ENCODE results near the gene MOAP1.
A peak's percentile ranks its signal among the peaks of the same experiment; 100 is the strongest.
"Not testable (repeated sequence)": the region's sequence is repeated elsewhere in the genome, so short reads cannot be mapped to it uniquely, and the experiment has no call there.

The MOAP1 gene

DNA sequence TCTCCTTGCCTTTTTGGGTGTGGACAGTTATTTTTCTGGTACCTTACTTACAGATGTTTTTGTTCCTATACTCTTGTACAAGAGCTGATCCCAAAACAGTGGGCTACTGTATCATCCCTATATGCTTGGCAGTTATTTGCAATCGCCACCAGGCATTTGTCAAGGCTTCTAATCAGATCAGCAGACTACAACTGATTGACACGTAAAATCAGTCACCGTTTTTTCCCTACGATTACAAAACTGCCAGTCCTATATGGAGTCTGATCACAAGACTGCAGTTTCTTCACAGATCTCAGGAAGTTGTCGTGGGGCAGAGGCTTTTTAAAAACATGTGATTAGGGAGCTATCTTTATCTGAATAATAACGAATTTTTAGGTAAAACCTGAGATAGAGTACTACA is 1.8 kb upstream of the MOAP1 start:
- H3K4me1 ChIP-seq (ENCODE audit: insufficient read depth, poor library complexity, severe bottlenecking) = peaks cover 17% of the 10 kb centered on the region
- H3K9me3 ChIP-seq (ENCODE audit: severe bottlenecking) = no peaks in the 10 kb centered on the region
- DNase-seq (ENCODE audit: low spot score) = no peak
- no peak for ATAC-seq (ENCODE audit: low read depth)
- H3K4me3 ChIP-seq (ENCODE audit: severe bottlenecking) = no peak overlapping the region
- H3K27ac ChIP-seq (ENCODE audit: poor library complexity, severe bottlenecking) = peak overlapping the region; percentile 83
- H3K36me3 ChIP-seq (ENCODE audit: low read depth) = peaks cover 52% of the 10 kb centered on the region
- no peaks in the 10 kb centered on the region for H3K27me3 ChIP-seq (ENCODE audit: insufficient read depth, poor library complexity, severe bottlenecking)
- TF ChIP-seq, protein P1, sequence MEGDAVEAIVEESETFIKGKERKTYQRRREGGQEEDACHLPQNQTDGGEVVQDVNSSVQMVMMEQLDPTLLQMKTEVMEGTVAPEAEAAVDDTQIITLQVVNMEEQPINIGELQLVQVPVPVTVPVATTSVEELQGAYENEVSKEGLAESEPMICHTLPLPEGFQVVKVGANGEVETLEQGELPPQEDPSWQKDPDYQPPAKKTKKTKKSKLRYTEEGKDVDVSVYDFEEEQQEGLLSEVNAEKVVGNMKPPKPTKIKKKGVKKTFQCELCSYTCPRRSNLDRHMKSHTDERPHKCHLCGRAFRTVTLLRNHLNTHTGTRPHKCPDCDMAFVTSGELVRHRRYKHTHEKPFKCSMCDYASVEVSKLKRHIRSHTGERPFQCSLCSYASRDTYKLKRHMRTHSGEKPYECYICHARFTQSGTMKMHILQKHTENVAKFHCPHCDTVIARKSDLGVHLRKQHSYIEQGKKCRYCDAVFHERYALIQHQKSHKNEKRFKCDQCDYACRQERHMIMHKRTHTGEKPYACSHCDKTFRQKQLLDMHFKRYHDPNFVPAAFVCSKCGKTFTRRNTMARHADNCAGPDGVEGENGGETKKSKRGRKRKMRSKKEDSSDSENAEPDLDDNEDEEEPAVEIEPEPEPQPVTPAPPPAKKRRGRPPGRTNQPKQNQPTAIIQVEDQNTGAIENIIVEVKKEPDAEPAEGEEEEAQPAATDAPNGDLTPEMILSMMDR (IDR thresholded peaks at IDR 0.05; ENCODE audit: poor library complexity, severe bottlenecking) = no peak

DNA sequence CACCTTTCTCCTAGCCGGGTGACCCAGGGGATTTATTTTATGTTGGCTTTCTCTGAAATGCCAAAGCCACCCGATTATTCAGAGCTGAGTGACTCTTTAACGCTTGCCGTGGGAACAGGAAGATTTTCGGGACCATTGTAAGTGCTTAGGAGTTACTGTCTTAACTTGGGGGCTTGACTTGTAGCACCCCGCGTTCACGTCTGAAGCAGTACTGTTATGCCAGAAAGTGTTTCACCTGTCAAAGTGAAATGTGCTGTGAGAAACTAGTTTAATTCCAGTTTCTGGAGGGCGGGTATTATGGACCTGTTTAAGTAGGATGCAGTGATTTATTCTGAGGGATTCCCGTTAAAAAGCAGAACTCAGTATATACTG is 638 bp upstream of the MOAP1 start:
- ATAC-seq (ENCODE audit: low read depth) (no peak; the same call in 2 of the 3 replicates), DNase-seq (ENCODE audit: low spot score) (no peak)
- Histone ChIP-seq H3K4me3 (ENCODE audit: severe bottlenecking) (peak overlapping the region; percentile 75), H3K27ac (ENCODE audit: poor library complexity, severe bottlenecking) (peak overlapping the region; percentile 83), H3K4me1 (ENCODE audit: insufficient read depth, poor library complexity, severe bottlenecking) (peaks cover 17% of the 10 kb centered on the region), H3K36me3 (ENCODE audit: low read depth) (peaks cover 52% of the 10 kb centered on the region), H3K27me3 (ENCODE audit: insufficient read depth, poor library complexity, severe bottlenecking) (no peaks in the 10 kb centered on the region), H3K9me3 (ENCODE audit: severe bottlenecking) (no peaks in the 10 kb centered on the region)
- TF ChIP-seq, protein P1 (IDR thresholded peaks at IDR 0.05; ENCODE audit: poor library complexity, severe bottlenecking) = no peak

DNA sequence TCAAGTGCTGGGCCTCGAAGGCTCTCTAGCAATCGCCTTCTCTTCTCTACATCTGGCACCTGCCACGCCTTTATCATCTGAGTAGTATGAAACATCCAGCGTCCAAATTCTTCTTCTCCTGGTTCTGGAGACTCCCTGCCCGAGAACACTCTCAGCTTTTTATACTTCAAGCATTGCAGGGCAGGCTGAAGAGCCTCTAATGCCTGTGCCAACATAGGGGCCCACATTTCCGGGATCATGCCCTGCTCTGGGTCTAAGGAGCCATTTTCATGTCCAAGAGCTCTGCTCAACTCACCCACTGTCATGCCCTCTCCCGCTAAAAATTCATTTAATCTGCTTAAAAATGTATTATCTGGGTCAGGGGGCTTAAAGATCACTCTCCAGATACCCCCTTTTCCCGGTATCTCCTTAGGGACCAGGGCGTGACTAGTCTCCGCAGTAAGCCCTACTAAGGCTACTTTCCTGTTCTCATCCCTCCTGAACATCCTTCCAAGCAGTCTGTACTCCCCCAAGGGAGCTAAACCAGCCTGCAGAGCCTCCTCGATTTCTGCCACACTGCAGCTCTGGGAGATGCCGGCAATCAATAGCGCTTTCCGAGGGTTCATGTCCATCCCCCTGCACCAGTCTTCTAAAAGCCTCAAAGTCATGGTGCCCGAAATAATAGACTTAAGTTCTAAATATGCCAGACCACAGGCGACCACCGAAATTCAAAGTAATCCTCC is 940 bp downstream of the MOAP1 start:
- TF ChIP-seq, protein P1 (IDR thresholded peaks at IDR 0.05; ENCODE audit: poor library complexity, severe bottlenecking) = no peak
- Histone ChIP-seq H3K36me3 (ENCODE audit: low read depth) (peaks cover 47% of the 10 kb centered on the region), H3K9me3 (ENCODE audit: severe bottlenecking) (no peaks in the 10 kb centered on the region), H3K4me3 (ENCODE audit: severe bottlenecking) (peak overlapping the region; percentile 75), H3K27ac (ENCODE audit: poor library complexity, severe bottlenecking) (peak overlapping the region; percentile 83), H3K27me3 (ENCODE audit: insufficient read depth, poor library complexity, severe bottlenecking) (no peaks in the 10 kb centered on the region), H3K4me1 (ENCODE audit: insufficient read depth, poor library complexity, severe bottlenecking) (peaks cover 17% of the 10 kb centered on the region)
- ATAC-seq (ENCODE audit: low read depth) (no peak), DNase-seq (ENCODE audit: low spot score) (no peak)

GRCh38 chr14:93175492-93175891 is 9.2 kb downstream of the MOAP1 start:
- ATAC-seq (ENCODE audit: low read depth) = no peak
- Histone ChIP-seq H3K4me3 (ENCODE audit: severe bottlenecking) (no peak overlapping the region), H3K36me3 (ENCODE audit: low read depth) (no peaks in the 10 kb centered on the region), H3K27ac (ENCODE audit: poor library complexity, severe bottlenecking) (no peak overlapping the region), H3K27me3 (ENCODE audit: insufficient read depth, poor library complexity, severe bottlenecking) (no peaks in the 10 kb centered on the region), H3K4me1 (ENCODE audit: insufficient read depth, poor library complexity, severe bottlenecking) (peaks cover 4% of the 10 kb centered on the region), H3K9me3 (ENCODE audit: severe bottlenecking) (no peaks in the 10 kb centered on the region)
- DNase-seq (ENCODE audit: low spot score) = peak; percentile 16
- TF ChIP-seq, protein P1 (IDR thresholded peaks at IDR 0.05; ENCODE audit: poor library complexity, severe bottlenecking) = no peak

DNA sequence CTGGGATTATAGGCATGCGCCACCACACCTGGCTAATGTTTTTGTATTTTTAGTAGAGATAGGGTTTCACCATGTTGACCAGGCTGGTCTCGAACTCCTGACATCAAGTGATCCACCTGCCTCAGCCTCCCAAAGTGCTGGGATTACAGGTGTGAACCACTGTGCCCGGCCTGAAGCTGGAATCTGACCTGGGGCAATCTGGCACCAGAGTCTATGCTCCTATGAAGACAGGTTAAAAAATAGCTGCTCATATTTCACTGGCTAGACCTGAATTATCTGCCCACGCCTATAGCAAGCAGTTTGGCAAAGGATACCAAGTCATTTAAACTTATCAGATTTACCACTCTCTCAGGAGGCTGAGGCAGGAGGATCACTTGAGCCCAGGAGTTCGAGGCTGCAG is 10.0 kb downstream of the MOAP1 start:
- DNase-seq (ENCODE audit: low spot score) (peak; percentile 22), ATAC-seq (ENCODE audit: low read depth) (peak; percentile 57; the same call in 2 of the 3 replicates)
- not testable (repeated sequence) for H3K9me3 ChIP-seq (ENCODE audit: severe bottlenecking); H3K4me1 ChIP-seq (ENCODE audit: insufficient read depth, poor library complexity, severe bottlenecking); H3K4me3 ChIP-seq (ENCODE audit: severe bottlenecking); H3K36me3 ChIP-seq (ENCODE audit: low read depth); H3K27ac ChIP-seq (ENCODE audit: poor library complexity, severe bottlenecking); H3K27me3 ChIP-seq (ENCODE audit: insufficient read depth, poor library complexity, severe bottlenecking)
